Heart left ventricle (tissue), 13 donors: Measurements from ENCODE around the gene ZDHHC14.

ENCODE experiments used
- POLR2A ChIP-seq, 2 donors: fragments of 450-650 bp; IDR thresholded peaks; one replicate each; pipeline ENCODE4 v1.6.1; 2017; ENCODE audit warnings: antibody characterized with exemption in 2 of 2, mild to moderate bottlenecking in 2 of 2, moderate library complexity in 2 of 2
- TF ChIP-seq, protein P1 (sequence below), 12 donors: fragments of 200-600 bp; sonication (generic) in 4 of 12; IDR thresholded peaks; one replicate each; pipeline versions ENCODE4 v1.5.0 to v1.8.0; 2018 to 2022; ENCODE audit warnings: antibody characterized with exemption in 12 of 12, mild to moderate bottlenecking in 5 of 12
- donor health status: ischemic (EF 13 %, LVEDD 7.1; RV severe dilation, severe dysfunction).
- donor health status: DM: no; HTN: yes; CAD: no.
- donor health status: DM: no; HTN: no; CAD: no.
- donor health status: ischemic (EF 25% LVEDD 6.9; RV normal size, moderate dysfunction).
- donor health status: ischemic (EF 25% LVEDD 5.7; RV mildly dilated, moderate dysfunction).
- donor health status: ischemic (EF 35%, LVEDD 5.7; RV mildly dilated, moderate dysfunction).
- donor health status: nonischemic (EF 11% LVEDD 7.7; RV severe dilation, severe dysfunction).
- donor health status: DM: yes; HTN: yes; CAD: no.
- donor health status: PGD.
- donor health status: ischemic (EF 29% LVEDD 5.4; RV normal size, mild dysfunction).
- donor health status: nonischemic (EF 23%, LVEDD 6.1; RV moderate dilation, normal function).

DNA sequence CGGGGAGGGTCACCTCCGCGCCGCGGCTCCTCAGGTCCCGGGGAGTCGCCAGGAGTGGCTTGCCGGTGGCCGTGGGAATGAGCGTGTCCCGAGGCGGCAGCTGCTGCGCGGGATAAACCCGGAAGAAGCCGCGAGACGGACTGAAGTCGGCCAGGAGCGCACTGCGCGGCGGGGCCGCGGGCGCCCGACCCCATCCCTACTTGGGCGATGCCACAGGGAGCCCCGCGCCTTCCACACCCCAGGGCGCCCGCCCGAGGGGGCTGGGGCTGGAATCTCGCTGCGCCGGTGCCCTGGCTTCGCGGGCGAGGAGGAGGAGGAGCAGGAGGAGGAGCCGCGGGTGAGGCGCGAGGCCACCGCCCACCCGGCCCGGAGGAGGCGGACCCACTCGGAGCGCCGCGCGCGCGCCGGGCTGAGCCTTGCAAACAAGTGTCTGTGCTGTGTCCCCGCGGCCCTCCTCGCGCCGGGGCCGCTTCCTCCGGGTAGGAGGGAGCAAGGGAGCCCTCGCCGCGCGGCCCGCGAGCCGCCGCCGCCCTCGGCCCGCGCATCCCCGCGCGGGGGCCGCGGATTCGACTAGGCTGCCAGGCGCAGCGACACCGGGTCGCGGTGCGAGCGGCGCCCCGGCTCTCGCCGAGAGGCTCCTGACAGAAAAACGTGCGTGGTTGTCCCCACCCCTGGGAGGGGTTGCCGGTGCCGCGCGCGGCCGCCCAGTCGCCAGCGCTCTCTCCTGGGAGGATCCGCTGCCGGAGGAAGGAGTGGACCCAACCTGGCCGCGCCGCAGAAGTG is at the start of gene ZDHHC14:
- TF ChIP-seq, protein P1, sequence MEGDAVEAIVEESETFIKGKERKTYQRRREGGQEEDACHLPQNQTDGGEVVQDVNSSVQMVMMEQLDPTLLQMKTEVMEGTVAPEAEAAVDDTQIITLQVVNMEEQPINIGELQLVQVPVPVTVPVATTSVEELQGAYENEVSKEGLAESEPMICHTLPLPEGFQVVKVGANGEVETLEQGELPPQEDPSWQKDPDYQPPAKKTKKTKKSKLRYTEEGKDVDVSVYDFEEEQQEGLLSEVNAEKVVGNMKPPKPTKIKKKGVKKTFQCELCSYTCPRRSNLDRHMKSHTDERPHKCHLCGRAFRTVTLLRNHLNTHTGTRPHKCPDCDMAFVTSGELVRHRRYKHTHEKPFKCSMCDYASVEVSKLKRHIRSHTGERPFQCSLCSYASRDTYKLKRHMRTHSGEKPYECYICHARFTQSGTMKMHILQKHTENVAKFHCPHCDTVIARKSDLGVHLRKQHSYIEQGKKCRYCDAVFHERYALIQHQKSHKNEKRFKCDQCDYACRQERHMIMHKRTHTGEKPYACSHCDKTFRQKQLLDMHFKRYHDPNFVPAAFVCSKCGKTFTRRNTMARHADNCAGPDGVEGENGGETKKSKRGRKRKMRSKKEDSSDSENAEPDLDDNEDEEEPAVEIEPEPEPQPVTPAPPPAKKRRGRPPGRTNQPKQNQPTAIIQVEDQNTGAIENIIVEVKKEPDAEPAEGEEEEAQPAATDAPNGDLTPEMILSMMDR (IDR thresholded peaks at IDR 0.05), result no peak
- peak in 1 of 2 donors; percentile 90 for TF ChIP-seq POLR2A (IDR thresholded peaks at IDR 0.05)
